Tibial nerve (tissue), 4 donors: ENCODE data around the gene E2F2.
A peak's percentile ranks its signal among the peaks of the same experiment; 100 is the strongest.

Experiments used
- CTCF ChIP-seq, 5 experiments: fragments of 200-600 bp in 3 of 5; fragments of 450-650 bp in 2 of 5; sonication (generic) in 3 of 5; IDR thresholded peaks; one replicate each; pipeline ENCODE4 v1.5.1; 2016 to 2019; ENCODE audit warnings: antibody characterized with exemption in 5 of 5, mild to moderate bottlenecking in 3 of 5, moderate library complexity in 2 of 5
- EP300 ChIP-seq, 2 donors: sonication (generic); formaldehyde crosslinking; IDR thresholded peaks; one replicate each; pipeline ENCODE4 v1.6.1; 2017; ENCODE audit warnings: antibody characterized with exemption in 2 of 2, mild to moderate bottlenecking in 1 of 2
- POLR2A ChIP-seq, 2 donors: fragments of 450-650 bp; IDR thresholded peaks; one replicate each; pipeline ENCODE4 v1.6.1; 2017; ENCODE audit warnings: antibody characterized with exemption in 2 of 2, mild to moderate bottlenecking in 2 of 2, moderate library complexity in 2 of 2

- TF ChIP-seq POLR2A (IDR thresholded peaks at IDR 0.05) (no peak), CTCF (IDR thresholded peaks at IDR 0.05) (no peak), EP300 (IDR thresholded peaks at IDR 0.05) (peak in 1 of 2 donors; percentile 74)
Measured at GRCh38 chr1:23470282-23471070, 60.6 kb downstream of the E2F2 start.
